HepG2 (cell line): ENCODE results near the gene MAN2A1. TPM values are rescaled to one million over a fixed set of nuclear protein-coding genes. Genes with fewer than 3 reads are reported as not detected.

Source experiments
- ATAC-seq: fragments of 200-7000 bp; cut with Tn5 transposase; 3 replicates; pipeline ENCODE4 v1.9.1; 2020; ENCODE audit warnings: mild to moderate bottlenecking, moderate library complexity
- BruUV-seq: library from RNA; stranded (reverse); fragments of 400-500 nt; replicated peaks from 2 replicates; lab custom pipeline; 2021; lab: Mats Ljungman, UMichigan
- CTCF ChIA-PET: fragments of 300-600 bp; formaldehyde crosslinking; extraction: SDS; loops from one replicate; lab custom pipeline; 2021; ENCODE audit warnings: low total read pairs, inconsistent platforms, low intra/inter-chr PET ratio; lab: Yijun Ruan, JAX
- POLR2A ChIA-PET: fragments of 350-600 bp; sonication (Branson Sonifier 250); formaldehyde crosslinking; loops from one replicate; lab custom pipeline; 2020; ENCODE audit warnings: antibody characterized with exemption, inconsistent platforms; lab: Yijun Ruan, JAX
- DNase-seq: peaks from one replicate; pipeline ENCODE4 v3.0.0-alpha.2; 2015; ENCODE audit warnings: low spot score
- FAIRE-seq: peaks from 3 replicates; lab custom pipeline; 2011; peaks lifted over from hg19 to GRCh38; lab: Jason Lieb, UNC
- H2AFZ ChIP-seq: one replicate; pipeline ENCODE4 v1.6.1; 2011; ENCODE audit warnings: low read length, inconsistent platforms
- H3K27ac ChIP-seq: fragments of 300-600 bp; 3 replicates; pipeline ENCODE4 v1.8.0; 2011; ENCODE audit warnings: mixed run types, mild to moderate bottlenecking, mixed read lengths, low read length, inconsistent platforms; ENCODE audit not compliant: insufficient read depth; ENCODE audit errors: extremely low read length
- H3K27me3 ChIP-seq, 2 experiments: fragments of 200-600 bp in 1 of 2; 2 replicates in 1 of 2; 3 replicates in 1 of 2; pipeline versions ENCODE4 v1.6.0 to v1.8.0; 2011; ENCODE audit warnings: low read length in 2 of 2, mild to moderate bottlenecking in 2 of 2, moderate library complexity in 2 of 2, inconsistent platforms in 1 of 2; ENCODE audit not compliant: insufficient read depth in 2 of 2, control insufficient read depth in 1 of 2
- H3K36me3 ChIP-seq, 2 experiments: fragments of 200-600 bp in 1 of 2; replicated peaks in 1 of 2; 2 replicates in 1 of 2; 3 replicates in 1 of 2; pipeline versions ENCODE4 v1.5.1 to v1.8.0; 2011; ENCODE audit warnings: low read length in 2 of 2, inconsistent platforms in 1 of 2; ENCODE audit not compliant: insufficient read depth in 2 of 2, control insufficient read depth in 1 of 2
- H3K4me1 ChIP-seq: 2 replicates; pipeline ENCODE4 v1.5.1; 2012; ENCODE audit warnings: low read length, inconsistent platforms; ENCODE audit not compliant: insufficient read depth
- H3K4me2 ChIP-seq: 2 replicates; pipeline ENCODE4 v1.6.0; 2011; ENCODE audit warnings: low read depth, low read length, inconsistent platforms
- H3K4me3 ChIP-seq, 3 experiments: fragments of 200-600 bp in 1 of 3; sonication (generic), shearing (Covaris generic) in 1 of 3; replicated peaks in 1 of 3; 2 replicates each; pipeline ENCODE4 v1.5.1; 2011 to 2016; ENCODE audit warnings: low read length in 3 of 3, inconsistent platforms in 2 of 3, low read depth in 2 of 3, mild to moderate bottlenecking in 2 of 3, control low read depth in 1 of 3, mixed read lengths in 1 of 3; ENCODE audit not compliant: insufficient read depth in 1 of 3
- H3K79me2 ChIP-seq: one replicate; pipeline ENCODE4 v1.6.1; 2011; ENCODE audit warnings: low read length, inconsistent platforms; ENCODE audit not compliant: insufficient read depth
- H3K9ac ChIP-seq: 2 replicates; pipeline ENCODE4 v1.6.0; 2011; ENCODE audit warnings: mild to moderate bottlenecking, low read depth, low read length, inconsistent platforms; ENCODE audit not compliant: insufficient read depth
- H3K9me3 ChIP-seq: 2 replicates; pipeline ENCODE4 v1.5.1; 2012; ENCODE audit warnings: mild to moderate bottlenecking, low read length
- H4K20me1 ChIP-seq: 2 replicates; pipeline ENCODE4 v1.6.0; 2011; ENCODE audit warnings: inconsistent platforms, mild to moderate bottlenecking, low read length, moderate library complexity; ENCODE audit not compliant: insufficient read depth
- FIP1L1 ChIP-seq: fragments of 200-400 bp; formaldehyde crosslinking; IDR thresholded peaks from 2 replicates; pipeline ENCODE4 v1.6.1; 2018; ENCODE audit warnings: low read depth, mild to moderate bottlenecking, low read length, moderate library complexity, borderline replicate concordance; ENCODE audit not compliant: insufficient read depth
- GRHL1 ChIP-seq: sonication (generic); formaldehyde crosslinking; conservative IDR thresholded peaks from 2 replicates; pipeline ENCODE4 v1.8.0; 2022; ENCODE audit warnings: missing genetic modification reagents
- HDAC2 ChIP-seq: sonication (generic); formaldehyde crosslinking; IDR thresholded peaks from 2 replicates; pipeline ENCODE4 v1.4.0; 2020; ENCODE audit warnings: missing genetic modification reagents
- HNF4G ChIP-seq, 2 experiments: sonication (generic) in 1 of 2; formaldehyde crosslinking in 1 of 2; IDR thresholded peaks; 2 replicates each; pipeline versions ENCODE4 v1.4.0 to v1.6.1; 2011 to 2020; ENCODE audit warnings: borderline replicate concordance in 2 of 2, low read depth in 2 of 2, mild to moderate bottlenecking in 2 of 2, low read length in 1 of 2, missing genetic modification reagents in 1 of 2, moderate library complexity in 1 of 2
- MTA3 ChIP-seq: sonication (generic); formaldehyde crosslinking; IDR thresholded peaks from 2 replicates; pipeline ENCODE4 v1.4.0; 2020; ENCODE audit warnings: missing genetic modification reagents
- POLR2AphosphoS5 ChIP-seq: IDR thresholded peaks from 2 replicates; pipeline ENCODE4 v1.6.1; 2012; ENCODE audit warnings: low read depth, low read length
- ZBTB7B ChIP-seq: sonication (generic); formaldehyde crosslinking; IDR thresholded peaks from 2 replicates; pipeline ENCODE4 v1.4.0; 2020; ENCODE audit warnings: missing genetic modification reagents
- ZNF30 ChIP-seq: sonication (generic); formaldehyde crosslinking; IDR thresholded peaks from 2 replicates; pipeline ENCODE4 v1.5.0; 2020; ENCODE audit warnings: mild to moderate bottlenecking, missing genetic modification reagents
- ZNF317 ChIP-seq: sonication (generic); formaldehyde crosslinking; IDR thresholded peaks from 2 replicates; pipeline ENCODE4 v1.5.0; 2020; ENCODE audit warnings: mild to moderate bottlenecking, missing genetic modification reagents
- ZNF326 ChIP-seq: sonication (generic); formaldehyde crosslinking; IDR thresholded peaks from 2 replicates; pipeline ENCODE4 v1.4.0; 2020; ENCODE audit warnings: missing genetic modification reagents, borderline replicate concordance
- ZNF496 ChIP-seq: sonication (generic); formaldehyde crosslinking; IDR thresholded peaks from 2 replicates; pipeline ENCODE4 v1.8.1; 2023; ENCODE audit warnings: mild to moderate bottlenecking, moderate library complexity, missing genetic modification reagents; ENCODE audit not compliant: insufficient replicate concordance
- ZNF556 ChIP-seq: sonication (generic); formaldehyde crosslinking; IDR thresholded peaks from 2 replicates; pipeline ENCODE4 v1.4.0; 2020; ENCODE audit warnings: mild to moderate bottlenecking, missing genetic modification reagents, borderline replicate concordance
- ZNF713 ChIP-seq: sonication (generic); formaldehyde crosslinking; IDR thresholded peaks from 2 replicates; pipeline ENCODE4 v1.4.0; 2020; ENCODE audit warnings: mild to moderate bottlenecking, missing genetic modification reagents
- WGBS: methylation state at CpG from one replicate; pipeline ENCODE4 v1.1.6; 2017; ENCODE audit warnings: low lambda C conversion rate; 5-methylcytosine and 5-hydroxymethylcytosine counted together
- in situ Hi-C: cut with HindIII; loops from 2 replicates; pipeline ENCODE4 v1.10.0; 2017; ENCODE audit warnings: low pct_unique_long_range_greater_than_20kb; ENCODE audit not compliant: extremely low pct_ligation_motif_present
- intact Hi-C: fragments of 100-400 bp; cut with micrococcal nuclease; formaldehyde crosslinking; loops from one replicate; pipeline ENCODE4 v1.10.0; 2022; ENCODE audit not compliant: unreplicated experiment
- polyA plus RNA-seq, 8 experiments: library from polyadenylated mRNA; depleted of rRNA in 3 of 8; stranded (reverse) in 7 of 8; unstranded in 1 of 8; fragments of >200 nt; fragmentation: Illumina TruSeq in 4 of 8; extraction: Trizol in 4 of 8; gene quantifications; 2 replicates each; pipeline versions ENCODE4 v1.2.1 to v1.2.3, GENCODE V29; 2011 to 2016; ENCODE audit warnings: low read depth in 4 of 8, missing spikeins in 1 of 8, mixed read lengths in 1 of 8; ENCODE audit not compliant: insufficient read depth in 1 of 8
- total RNA-seq, 5 experiments: library from RNA; depleted of rRNA; stranded (reverse); fragments of >200 nt; fragmentation: Illumina TruSeq; extraction: Trizol; gene quantifications; 2 replicates each; pipeline ENCODE4 v1.2.3, GENCODE V29; 2016; ENCODE audit warnings: low read depth in 1 of 5

The MAN2A1 gene
- total and polyA plus RNA-seq, 2 of the 13 experiments (the other 11 are each of a cell fraction or from before 2014, with no cell fraction given): 56.2 to 80.5 TPM

- ATAC-seq (no peak), FAIRE-seq (no peak), DNase-seq (no peak)
- Histone ChIP-seq H2AFZ (no peak overlapping the region), H3K4me2 (no peak overlapping the region), H4K20me1 (no peaks in the 10 kb centered on the region), H3K4me3 (no peak overlapping the region), H3K79me2 (peaks cover 10% of the 10 kb centered on the region), H3K9me3 (no peaks in the 10 kb centered on the region), H3K36me3 (peaks cover 1 to 10% of the 10 kb centered on the region in 2 experiments; a peak in 2 of 5 replicates), H3K27me3 (no peaks in the 10 kb centered on the region; a peak in 1 of 5 replicates), H3K9ac (no peak overlapping the region), H3K4me1 (peaks cover 12% of the 10 kb centered on the region), H3K27ac (no peak overlapping the region)
- WGBS: 92% methylated on average over 1 of the region's 1 CpG
- TF ChIP-seq ZNF496 (CRISPR knock-in tag) (no peak), MTA3 (CRISPR knock-in tag) (no peak), ZNF556 (CRISPR knock-in tag) (no peak), ZNF30 (CRISPR knock-in tag) (no peak), ZNF713 (no peak), POLR2AphosphoS5 (no peak), FIP1L1 (no peak), ZNF317 (no peak), GRHL1 (no peak), HNF4G (IDR thresholded peaks at IDR 0.05; ENCODE audit: borderline replicate concordance, low read depth, low read length) (no peak), HNF4G (CRISPR knock-in tag; IDR thresholded peaks at IDR 0.05; ENCODE audit: borderline replicate concordance, low read depth) (no peak), ZNF326 (CRISPR knock-in tag) (no peak), HDAC2 (CRISPR knock-in tag) (no peak), ZBTB7B (CRISPR knock-in tag) (no peak)
- in situ Hi-C loops (no loop called here), intact Hi-C loops (no loop called here)
- ChIA-PET CTCF (no interaction called here), POLR2A (no interaction called here)
- no TSS peak for BruUV-seq
Measured at GRCh38 chr5:109741390-109741789, 51.7 kb downstream of the MAN2A1 start.
